ENCODE data around the gene LYSMD3.

The LYSMD3 gene

DNA sequence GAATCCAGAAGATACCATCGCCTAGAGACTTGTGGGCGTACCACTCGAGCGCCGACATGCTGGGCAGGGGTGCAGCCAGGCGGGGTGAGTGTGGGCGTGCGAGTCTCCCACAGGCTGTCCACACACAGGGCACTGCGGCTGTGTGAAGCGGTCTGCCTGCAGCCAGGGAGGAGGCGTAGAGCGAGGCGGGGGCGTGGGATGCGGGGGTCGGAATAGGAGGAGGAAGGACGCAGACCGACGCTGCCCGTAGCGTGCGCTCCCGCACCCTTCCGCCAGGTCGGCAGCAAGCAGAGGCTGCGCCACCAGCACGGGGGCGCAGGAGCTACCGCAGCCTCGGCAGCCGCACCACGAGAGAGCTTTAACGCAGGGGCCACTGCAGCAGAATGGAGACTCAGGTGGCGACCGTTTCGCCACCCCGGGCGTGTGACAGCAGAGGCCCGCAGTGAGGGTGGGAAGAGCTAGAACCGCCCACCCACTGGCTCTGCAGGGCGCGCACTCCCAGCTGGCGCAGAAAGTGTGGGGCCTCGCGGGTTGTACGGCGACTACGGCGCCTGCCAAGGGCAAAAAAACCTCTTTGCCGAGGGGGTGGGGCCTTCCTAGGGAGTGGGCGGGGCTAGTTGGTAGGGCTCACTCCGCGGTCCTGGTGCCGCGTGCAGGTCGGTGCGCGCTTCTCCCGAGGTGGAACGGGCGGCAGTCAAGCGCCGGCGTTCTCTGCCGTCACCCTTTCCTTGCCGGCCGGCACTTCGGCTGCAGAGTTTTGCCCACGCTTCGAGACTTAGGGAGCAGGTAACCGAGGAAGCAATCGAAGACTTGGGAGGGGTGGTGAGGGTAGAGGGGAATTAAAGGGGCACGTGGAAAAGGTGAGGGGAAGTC, 54.9 kb downstream of the LYSMD3 start, which contains the start of the genes MBLAC2 and POLR3G:
MBLAC2 (minus strand) TSS at position 537 of the 873 bp plus-strand sequence; CDS start at position 58, 479 bp downstream.
POLR3G (plus strand) TSS at position 630 of the 873 bp plus-strand sequence. CDS start 10,704 bp downstream, outside the sequence.
- H3K27me3 ChIP-seq (ENCODE audit: insufficient read depth, low read length) = no peaks in the 10 kb centered on the region
- peak within 1 kb of the TSS; percentile 92 for H2AFZ ChIP-seq (ENCODE audit: low read length)
- peaks cover 16% of the 10 kb centered on the region for H3K36me3 ChIP-seq (ENCODE audit: insufficient read depth, low read length)
- peak within 1 kb of the TSS; percentile 41 for H3K27ac ChIP-seq (ENCODE audit: low read depth, low read length, poor library complexity, severe bottlenecking)
- H3F3A ChIP-seq (ENCODE audit: insufficient read depth, low read length) = no peaks in the 10 kb centered on the region
- TF ChIP-seq, protein P1, sequence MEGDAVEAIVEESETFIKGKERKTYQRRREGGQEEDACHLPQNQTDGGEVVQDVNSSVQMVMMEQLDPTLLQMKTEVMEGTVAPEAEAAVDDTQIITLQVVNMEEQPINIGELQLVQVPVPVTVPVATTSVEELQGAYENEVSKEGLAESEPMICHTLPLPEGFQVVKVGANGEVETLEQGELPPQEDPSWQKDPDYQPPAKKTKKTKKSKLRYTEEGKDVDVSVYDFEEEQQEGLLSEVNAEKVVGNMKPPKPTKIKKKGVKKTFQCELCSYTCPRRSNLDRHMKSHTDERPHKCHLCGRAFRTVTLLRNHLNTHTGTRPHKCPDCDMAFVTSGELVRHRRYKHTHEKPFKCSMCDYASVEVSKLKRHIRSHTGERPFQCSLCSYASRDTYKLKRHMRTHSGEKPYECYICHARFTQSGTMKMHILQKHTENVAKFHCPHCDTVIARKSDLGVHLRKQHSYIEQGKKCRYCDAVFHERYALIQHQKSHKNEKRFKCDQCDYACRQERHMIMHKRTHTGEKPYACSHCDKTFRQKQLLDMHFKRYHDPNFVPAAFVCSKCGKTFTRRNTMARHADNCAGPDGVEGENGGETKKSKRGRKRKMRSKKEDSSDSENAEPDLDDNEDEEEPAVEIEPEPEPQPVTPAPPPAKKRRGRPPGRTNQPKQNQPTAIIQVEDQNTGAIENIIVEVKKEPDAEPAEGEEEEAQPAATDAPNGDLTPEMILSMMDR (IDR thresholded peaks at IDR 0.05; ENCODE audit: low read length) = peak; percentile 35; the same call in 1 of the 2 replicates
- TF ChIP-seq EZH2 (IDR thresholded peaks at IDR 0.05; ENCODE audit: borderline replicate concordance, low read length) = no peak
- no peaks in the 10 kb centered on the region for H3K9me2 ChIP-seq (ENCODE audit: low read depth, low read length)
- H3K4me1 ChIP-seq (ENCODE audit: insufficient read depth, low read length, severe bottlenecking) = peaks cover 39% of the 10 kb centered on the region
- H3K9ac ChIP-seq (ENCODE audit: low read length) = peak within 1 kb of the TSS; percentile 65
- peaks cover 8% of the 10 kb centered on the region; the same call in 1 of the 2 replicates for H3K79me2 ChIP-seq (ENCODE audit: insufficient read depth, low read length)
- H3K4me3 ChIP-seq (ENCODE audit: low read depth, low read length, poor library complexity, severe bottlenecking) = peak within 1 kb of the TSS; percentile 65
- no peaks in the 10 kb centered on the region for H3K9me3 ChIP-seq (ENCODE audit: low read length)
- peak within 1 kb of the TSS; percentile 100 for H3K4me2 ChIP-seq (ENCODE audit: low read length)
- H4K20me1 ChIP-seq (ENCODE audit: insufficient read depth, low read length) = no peaks in the 10 kb centered on the region

GRCh38 chr5:90473396-90474234, 55.8 kb downstream of the LYSMD3 start:
- Histone ChIP-seq H3K4me1 (ENCODE audit: insufficient read depth, low read length, severe bottlenecking) (peaks cover 39% of the 10 kb centered on the region), H3K27ac (ENCODE audit: low read depth, low read length, poor library complexity, severe bottlenecking) (peak overlapping the region; percentile 41)

More at GRCh38 chr5:90473396-90474234, 55.8 kb downstream of the LYSMD3 start:
- Histone ChIP-seq H3F3A (ENCODE audit: insufficient read depth, low read length) (no peaks in the 10 kb centered on the region), H3K9ac (ENCODE audit: low read length) (peak overlapping the region; percentile 65), H3K4me3 (ENCODE audit: low read depth, low read length, poor library complexity, severe bottlenecking) (peak overlapping the region; percentile 65), H3K9me3 (ENCODE audit: low read length) (no peaks in the 10 kb centered on the region), H3K9me2 (ENCODE audit: low read depth, low read length) (no peaks in the 10 kb centered on the region), H3K79me2 (ENCODE audit: insufficient read depth, low read length) (peaks cover 8% of the 10 kb centered on the region; the same call in 1 of the 2 replicates), H2AFZ (ENCODE audit: low read length) (no peak overlapping the region), H3K36me3 (ENCODE audit: insufficient read depth, low read length) (peaks cover 16% of the 10 kb centered on the region), H4K20me1 (ENCODE audit: insufficient read depth, low read length) (no peaks in the 10 kb centered on the region), H3K4me2 (ENCODE audit: low read length) (peak overlapping the region; percentile 100), H3K27me3 (ENCODE audit: insufficient read depth, low read length) (no peaks in the 10 kb centered on the region)
- TF ChIP-seq, protein P1 (IDR thresholded peaks at IDR 0.05; ENCODE audit: low read length) = no peak
- no peak for TF ChIP-seq EZH2 (IDR thresholded peaks at IDR 0.05; ENCODE audit: borderline replicate concordance, low read length)
